NCI-H187 (cell line): ENCODE results near the gene THSD7B.
"Not testable (repeated sequence)": the region's sequence is repeated elsewhere in the genome, so short reads cannot be mapped to it uniquely, and the experiment has no call there.

Experiments used
- DNase-seq, 2 experiments: peaks; one replicate each; lab custom pipeline; 2025; lab: John Stamatoyannopoulos, UW

Gene THSD7B

DNA sequence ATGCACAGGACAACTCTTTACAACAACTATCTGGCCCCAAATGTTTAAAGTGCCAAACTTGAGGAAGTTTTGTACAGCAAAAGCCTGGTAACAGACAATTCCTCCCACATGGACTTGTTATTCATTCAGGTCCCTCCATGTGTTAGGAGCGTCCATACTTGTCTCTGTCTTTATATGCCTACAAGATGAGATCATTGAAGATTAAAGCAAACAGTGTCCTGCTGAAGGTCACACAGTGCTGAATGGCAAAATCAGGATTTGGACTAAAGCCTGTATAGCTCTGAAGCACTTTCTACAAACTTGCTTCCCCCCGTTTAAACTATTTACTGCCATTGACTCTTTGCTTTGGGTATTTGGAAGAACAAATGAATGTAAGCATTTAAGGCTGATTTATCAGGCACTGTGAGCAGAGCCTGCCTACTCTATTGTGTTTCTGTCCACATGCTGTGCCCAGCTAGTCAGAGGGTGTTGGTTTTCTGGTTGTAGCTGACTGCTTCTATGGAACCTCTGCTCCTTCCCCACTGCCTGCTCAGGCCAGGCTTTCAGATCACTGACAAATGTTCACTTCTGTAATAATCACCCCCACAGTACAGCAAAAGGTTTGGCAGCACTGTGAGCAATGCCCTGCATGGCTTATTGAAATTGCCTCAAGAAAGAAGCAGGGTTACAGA is 274.3 kb downstream of the THSD7B start:
- DNase-seq = no peak

GRCh38 chr2:137047369-137047768 is 282.0 kb downstream of the THSD7B start:
- no peak for DNase-seq

DNA sequence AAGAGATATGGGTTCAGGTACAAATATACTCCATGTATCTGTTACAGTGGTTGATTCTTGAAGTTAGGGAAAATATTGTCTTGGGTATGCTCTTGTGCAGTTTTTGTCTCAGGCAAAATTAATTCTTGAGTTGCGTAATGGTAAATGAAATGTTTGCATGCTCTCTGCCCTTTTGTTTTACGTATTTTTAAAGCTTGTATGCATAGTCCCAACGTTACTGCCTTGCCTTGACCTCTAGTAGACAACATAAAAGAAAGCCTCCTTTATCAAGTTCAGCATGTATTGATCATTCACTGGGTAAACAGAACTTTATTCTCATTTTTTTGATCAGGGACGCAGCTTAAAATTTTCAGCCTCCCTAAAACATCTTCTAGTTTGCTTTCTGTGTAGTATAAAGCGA is 283.1 kb downstream of the THSD7B start:
- DNase-seq = no peak

DNA sequence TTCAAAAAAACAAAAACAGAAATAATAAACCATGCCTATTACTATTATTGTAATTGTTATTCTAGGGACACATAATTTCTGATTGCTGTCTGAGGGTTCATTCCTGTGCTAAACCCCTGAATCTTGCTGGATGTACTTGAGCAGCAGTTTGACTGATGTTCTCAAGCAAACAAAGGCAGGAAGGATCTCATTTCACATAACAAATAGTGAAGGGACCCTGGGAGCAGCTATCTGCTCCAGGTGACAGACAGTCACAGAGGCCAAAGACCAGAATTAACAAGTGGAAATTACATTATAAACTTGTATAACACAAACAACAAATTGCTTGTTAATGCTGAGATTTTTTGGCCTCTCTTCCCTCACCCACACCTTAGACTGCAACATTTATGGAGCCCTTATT is 284.2 kb downstream of the THSD7B start:
- no peak for DNase-seq

GRCh38 chr2:137050949-137051348 is 285.6 kb downstream of the THSD7B start:
- no peak for DNase-seq

- DNase-seq = no peak
Measured at GRCh38 chr2:137051778-137052398, 286.5 kb downstream of the THSD7B start.

DNA sequence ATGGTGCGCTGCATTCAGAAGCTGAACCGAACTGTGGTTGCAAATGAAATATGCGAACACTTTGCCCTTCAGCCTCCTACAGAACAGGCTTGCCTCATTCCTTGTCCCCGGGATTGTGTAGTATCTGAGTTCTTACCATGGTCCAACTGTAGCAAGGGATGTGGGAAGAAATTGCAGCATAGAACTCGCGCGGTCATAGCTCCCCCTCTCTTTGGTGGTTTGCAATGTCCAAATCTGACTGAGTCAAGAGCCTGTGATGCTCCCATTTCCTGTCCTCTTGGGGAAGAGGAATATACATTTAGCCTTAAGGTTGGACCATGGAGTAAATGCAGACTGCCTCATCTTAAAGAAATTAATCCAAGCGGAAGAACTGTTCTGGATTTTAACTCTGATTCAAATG is 291.4 kb downstream of the THSD7B start:
- DNase-seq = no peak

GRCh38 chr2:137076111-137076765 is 310.9 kb downstream of the THSD7B start:
- not testable (repeated sequence) for DNase-seq

GRCh38 chr2:137091704-137092103 is 326.4 kb downstream of the THSD7B start:
- no peak for DNase-seq

DNA sequence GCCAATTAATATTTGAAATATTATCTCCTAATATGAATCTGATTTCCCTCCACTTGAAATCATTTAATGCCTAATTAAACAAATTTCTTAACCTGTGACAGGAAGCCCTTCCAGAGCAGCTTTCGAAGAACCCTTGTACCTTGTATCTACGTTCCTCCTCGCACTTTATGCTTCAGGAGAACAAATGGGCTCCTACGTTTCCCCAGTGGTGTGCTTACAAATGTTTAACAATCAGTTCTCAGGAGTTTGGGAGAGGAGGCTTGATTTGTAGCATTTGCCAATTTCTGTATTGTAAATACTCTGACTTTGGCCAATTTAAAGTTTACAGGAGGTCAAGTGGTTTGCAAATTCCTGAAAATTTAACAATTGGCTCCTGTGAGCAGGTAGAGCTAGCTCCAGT is 327.8 kb downstream of the THSD7B start:
- no peak for DNase-seq

GRCh38 chr2:137096187-137096586 is 330.8 kb downstream of the THSD7B start:
- no peak for DNase-seq

- DNase-seq = no peak
Measured at GRCh38 chr2:137096693-137097092, 331.3 kb downstream of the THSD7B start.

- not testable (repeated sequence) for DNase-seq
Measured at GRCh38 chr2:137101814-137102213, 336.5 kb downstream of the THSD7B start.

- no peak for DNase-seq
Measured at GRCh38 chr2:137107904-137108303, 342.6 kb downstream of the THSD7B start.

DNA sequence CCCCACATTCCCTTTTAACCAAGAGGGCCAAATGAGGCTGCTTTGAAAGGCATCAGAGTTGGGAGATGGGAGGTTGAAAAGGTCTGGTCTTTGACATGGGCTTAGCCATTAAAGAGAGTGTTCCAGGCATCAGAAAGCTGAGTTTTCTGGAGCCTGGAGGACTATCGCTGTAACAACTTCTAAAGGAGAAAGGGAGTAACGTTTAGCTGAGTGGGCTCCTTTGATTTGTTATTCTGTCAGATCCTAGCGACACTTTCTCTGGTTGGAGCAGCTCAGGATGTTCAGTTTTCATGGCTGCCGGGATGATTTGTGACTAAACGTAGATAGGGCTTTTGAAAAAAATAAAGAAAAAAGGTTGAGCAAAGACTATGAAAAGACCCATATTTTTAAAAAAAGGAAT is 346.6 kb downstream of the THSD7B start:
- DNase-seq = no peak

DNA sequence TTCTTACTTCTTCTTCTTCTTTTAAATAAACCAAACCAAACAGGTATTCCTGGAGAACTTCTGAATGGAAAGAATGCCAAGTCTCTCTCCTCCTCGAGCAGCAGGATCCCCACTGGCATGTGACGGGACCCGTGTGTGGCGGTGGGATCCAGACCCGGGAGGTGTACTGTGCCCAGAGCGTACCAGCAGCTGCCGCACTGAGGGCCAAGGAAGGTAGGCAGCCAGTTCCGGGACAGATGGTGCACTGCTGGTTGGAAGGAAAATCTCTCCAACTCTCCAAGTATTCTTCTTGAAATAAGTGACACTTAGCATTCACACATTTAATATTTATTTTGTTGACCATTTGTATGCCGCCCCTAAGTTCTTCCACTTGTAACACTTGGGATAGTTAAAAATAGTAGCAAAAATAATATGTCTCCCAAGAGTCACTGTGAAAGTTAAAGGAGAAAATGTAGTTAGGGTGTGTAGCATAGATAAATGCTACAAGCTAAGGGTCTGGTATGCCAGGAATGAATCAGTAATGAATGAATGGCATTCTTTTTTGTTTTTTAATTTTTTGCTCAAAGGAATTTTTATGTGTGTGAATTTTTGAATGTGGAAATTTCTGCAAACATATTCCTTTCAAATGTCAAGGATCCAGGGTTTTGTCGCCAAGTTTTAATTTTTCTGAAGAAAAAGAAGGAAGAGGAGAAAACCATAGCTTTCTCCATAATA is 349.9 kb downstream of the THSD7B start:
- DNase-seq = no peak

- no peak for DNase-seq
Measured at GRCh38 chr2:137115795-137116089, 350.4 kb downstream of the THSD7B start.

GRCh38 chr2:137117385-137117784 is 352.0 kb downstream of the THSD7B start:
- DNase-seq = no peak

- no peak for DNase-seq
Measured at GRCh38 chr2:137118140-137118539, 352.8 kb downstream of the THSD7B start.

DNA sequence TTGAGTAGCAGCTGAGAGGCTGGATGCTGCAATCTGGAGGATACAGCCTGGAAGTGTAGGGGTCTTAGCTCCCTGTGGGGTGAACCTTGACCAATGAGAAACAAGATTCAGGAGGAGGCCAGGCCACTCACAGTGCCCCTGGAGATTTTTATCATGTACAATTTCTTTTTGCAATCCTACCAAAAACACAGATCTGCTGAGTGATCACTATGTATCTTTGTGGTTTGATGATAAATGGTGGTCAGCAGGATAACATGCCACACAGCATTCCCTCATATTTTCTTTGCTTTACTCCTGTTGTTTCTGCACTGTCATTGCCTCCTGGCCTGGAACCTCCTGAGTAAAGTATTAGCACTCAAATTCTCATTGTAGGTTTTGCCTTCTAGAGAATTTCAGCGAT is 357.9 kb downstream of the THSD7B start:
- no peak for DNase-seq

GRCh38 chr2:137133225-137133624 is 367.9 kb downstream of the THSD7B start:
- DNase-seq = no peak

DNA sequence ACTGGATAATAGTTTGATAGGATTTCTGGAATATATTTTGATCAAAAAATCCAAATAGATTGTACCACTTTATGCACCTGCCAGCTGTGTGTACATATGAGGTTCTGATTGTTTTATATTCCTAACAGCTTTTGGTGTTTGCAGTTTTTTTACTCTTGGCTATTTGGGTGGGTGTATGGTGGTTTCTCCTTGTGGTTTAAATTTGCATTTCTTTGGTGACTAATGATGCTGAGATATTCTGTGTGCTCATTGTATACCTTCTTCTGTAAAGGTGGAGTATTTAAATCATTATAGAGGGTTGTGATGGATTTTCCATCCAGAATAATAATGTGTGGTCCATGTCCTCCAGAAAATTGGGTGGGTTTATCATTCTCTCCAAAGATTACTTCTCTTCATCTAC is 372.9 kb downstream of the THSD7B start:
- DNase-seq = no peak

- no peak for DNase-seq
Measured at GRCh38 chr2:137151731-137152130, 386.4 kb downstream of the THSD7B start.
